DLD1 (cell line): Measurements from ENCODE around the gene SNHG17.
"Not testable (repeated sequence)": the region's sequence is repeated elsewhere in the genome, so short reads cannot be mapped to it uniquely, and the experiment has no call there.

ENCODE experiments used
- in situ Hi-C: cut with HindIII; loops from 2 replicates; pipeline ENCODE4 v1.10.0; 2017; ENCODE audit warnings: low sequenced_read_pairs

SNHG17 gene

DNA sequence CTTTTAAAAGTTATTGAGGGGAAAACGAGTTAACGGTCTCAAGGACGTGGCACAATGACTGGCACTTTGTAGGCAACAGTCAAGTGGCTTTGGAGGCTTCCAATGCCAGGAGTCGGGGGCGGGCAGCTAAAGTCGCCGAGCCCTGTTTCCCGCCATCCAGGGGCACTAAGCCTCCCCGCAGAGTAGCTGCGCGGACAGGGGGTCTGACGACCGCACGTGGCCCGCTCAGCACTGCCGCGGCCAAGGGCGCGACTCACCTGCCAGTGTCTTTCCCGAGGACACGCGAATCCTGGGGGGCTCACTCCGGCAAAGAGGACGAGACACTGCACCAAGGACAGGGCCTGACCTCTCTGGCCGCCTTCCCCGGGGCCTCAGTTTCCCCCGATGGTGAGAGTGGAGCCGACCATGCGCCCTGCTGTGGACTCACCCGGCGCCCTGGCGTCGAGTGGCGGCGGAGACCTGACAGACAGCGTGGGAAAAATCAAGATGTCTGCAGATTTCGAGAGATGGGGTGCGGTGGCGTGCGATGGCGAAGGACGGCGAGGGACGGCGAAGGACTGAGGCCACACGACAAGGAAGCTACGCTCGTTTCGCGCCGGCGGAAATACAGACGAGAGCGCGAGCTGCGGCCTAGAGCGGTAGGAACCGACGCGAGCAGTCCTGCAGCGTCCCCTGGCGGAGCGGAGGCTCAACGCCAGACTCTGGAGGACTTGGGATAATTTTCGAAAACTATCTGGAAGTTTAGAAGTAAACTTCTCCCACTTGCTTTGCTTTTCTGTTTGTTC is at the start of gene SNHG17:
Gene SNHG17, minus strand, starts transcription at position 559 of the 785 bp plus-strand sequence.
- in situ Hi-C loops = no loop called here

DNA sequence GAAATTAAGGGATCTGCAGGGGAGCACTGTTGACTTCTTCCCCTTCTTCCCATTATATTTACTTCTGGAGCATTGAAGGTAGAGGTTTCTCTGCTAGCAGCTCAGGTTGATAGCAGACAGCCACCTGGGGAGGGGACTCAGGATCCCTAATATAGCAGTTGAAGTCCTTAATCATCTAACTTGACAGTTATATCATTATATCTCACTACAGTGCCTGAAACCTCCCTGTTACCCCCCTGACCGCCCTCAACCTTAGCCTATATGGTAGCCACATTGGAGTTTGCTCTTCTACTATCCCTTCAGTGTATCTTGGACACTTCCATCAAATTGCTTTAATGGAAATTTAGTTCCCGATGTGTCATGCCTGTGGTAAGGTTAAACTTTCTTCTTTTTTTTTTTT is 44.5 kb upstream of the SNHG17 start:
- in situ Hi-C loops = no loop called here

DNA sequence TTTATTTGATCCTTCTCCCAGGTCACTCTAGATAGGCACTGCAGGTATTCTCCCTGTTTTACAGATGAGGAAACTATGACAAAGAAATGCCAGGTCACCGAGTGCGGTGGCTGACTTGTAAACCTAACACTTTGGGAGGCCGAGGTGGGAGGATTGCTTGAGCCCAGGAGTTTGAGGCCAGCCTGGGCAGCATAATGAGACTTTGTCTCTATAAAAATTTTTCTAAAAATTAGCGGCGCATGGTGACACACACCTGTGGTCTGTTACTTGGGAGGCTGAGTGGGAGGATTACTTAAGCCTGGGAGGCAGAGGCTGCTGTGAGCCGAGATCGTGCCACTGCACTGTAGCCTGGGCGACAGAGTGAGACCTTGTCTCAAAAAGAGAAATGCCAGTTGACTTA is 42.6 kb upstream of the SNHG17 start:
- in situ Hi-C loops = no loop called here

DNA sequence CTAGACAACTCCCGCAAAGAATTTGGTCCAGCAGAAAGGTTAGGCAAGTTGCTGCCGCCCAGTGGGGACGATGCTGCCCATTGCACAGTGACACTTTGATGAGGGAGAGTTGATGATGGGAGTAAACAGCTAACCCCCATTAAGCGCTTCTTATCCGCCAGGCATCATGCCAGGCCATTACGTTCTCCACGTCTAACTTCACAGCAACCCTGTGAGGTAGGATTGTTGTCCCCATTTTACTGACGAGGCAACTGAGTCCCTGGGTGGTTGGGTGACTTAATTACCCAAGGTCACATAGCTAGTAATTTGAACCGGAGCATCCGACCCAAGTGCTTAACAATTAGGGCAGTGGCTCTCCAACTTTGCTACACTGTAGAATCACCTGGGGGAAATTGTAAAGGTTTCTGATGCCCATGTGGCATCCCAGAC is 38.3 kb upstream of the SNHG17 start:
- in situ Hi-C loops = no loop called here

DNA sequence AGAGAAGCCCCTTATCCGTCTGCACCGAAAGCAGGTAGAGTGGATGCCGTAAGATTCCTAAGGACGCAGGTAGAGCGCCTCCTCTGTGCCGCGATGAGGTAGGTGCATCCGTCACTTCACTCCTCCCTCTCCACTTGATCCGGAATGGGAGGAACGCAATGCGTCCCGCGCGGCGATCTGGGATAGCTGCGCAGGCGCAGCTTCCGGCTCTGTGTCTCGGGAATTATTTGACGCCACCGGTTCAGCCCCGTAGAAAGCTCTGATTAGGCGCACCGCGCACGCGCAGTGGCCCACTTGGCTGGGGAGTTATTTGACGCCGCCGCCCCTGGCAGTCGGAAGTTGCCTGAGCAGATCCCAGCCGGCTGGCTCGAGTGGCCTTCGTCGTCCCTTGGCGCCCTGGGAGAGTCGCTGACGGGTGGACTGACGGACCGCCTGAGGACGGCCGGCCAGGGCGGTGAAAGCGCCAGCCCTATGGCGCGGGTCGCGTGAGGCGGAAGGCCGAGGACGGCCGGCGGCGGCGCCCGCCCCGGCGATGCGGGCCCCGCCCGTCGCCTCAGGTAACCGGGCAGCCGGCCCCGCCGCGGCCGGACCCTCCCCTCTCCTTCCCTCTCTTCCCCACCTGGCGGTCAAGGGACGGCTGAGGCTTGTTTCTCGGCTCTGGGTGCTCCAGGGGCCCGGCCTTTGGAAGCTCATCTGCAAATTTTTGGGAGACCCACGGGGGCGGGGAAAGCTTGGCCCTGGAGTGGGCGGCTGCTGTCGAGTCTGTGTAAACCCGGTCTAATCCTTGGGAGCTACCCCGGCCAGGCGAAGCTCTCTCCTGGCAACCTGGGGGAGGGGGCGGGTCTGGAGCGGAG is 37.6 kb upstream of the SNHG17 start, which contains the start of gene RALGAPB:
Gene RALGAPB, plus strand, starts transcription at position 331 of the 854 bp plus-strand sequence. CDS start 15,590 bp downstream, outside the sequence.
- in situ Hi-C loops = no loop called here

DNA sequence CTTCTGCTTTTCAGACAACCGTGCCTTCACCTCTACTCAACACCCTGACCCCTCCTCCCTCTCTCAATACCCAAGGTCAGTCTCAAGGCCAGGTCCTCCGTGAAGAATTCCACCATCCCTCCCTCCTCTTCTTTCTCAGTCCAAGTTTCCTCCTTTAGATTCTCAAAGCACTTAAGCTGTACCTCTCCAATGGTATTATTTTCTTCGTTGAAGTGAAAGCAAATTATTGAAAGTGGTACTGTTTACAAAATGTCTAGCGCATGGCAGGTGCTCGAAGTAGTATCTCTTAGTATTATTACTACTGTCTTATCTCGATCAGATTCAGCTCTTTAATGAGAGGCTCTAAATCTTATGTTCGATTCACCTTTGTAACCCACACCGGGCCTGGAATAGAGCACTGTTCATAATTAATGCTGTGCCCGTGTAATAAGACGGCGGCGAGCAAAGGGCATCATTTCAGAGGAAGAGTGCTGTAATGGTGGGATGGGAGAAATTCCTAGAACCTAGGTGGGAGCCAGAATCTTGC is 36.9 kb upstream of the SNHG17 start:
- in situ Hi-C loops = no loop called here

DNA sequence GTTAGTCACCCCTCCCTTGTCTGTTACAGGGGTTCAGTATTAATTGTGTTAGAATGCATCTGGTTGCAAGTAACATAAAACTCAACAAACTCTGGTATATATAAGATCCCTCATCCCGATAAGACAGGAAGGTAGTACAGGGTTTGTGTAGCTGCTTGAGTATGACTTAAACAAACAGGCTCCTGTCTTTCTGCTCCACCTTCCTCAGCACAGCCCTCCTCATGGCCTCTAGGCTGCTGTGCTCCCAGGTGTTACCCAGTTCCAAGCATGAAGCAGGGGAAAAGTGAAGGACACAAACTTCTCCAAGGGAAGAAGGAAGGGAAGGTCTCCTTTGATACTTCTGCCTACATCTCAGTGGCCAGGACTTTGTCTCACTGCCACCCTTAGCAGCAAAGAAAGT is 36.1 kb upstream of the SNHG17 start:
- in situ Hi-C loops = no loop called here

DNA sequence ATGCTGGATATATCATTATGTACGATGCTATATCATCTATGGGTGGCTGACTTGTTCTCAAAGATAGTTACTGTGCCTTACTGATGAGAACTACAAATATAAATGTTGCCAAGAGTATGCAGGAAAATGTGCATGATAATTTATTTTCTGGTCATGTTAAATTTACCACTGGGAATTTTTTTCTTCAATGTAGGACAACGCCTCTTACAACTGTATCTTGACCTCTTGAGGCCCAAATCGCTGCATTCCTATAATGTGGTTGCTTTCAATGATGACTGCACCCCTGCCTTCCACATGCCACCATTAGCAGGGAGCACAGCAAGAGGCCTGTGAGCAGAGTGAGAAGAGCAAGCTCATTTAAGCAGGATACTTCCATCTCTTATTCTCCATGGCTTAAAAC is 31.9 kb upstream of the SNHG17 start:
- in situ Hi-C loops = no loop called here

DNA sequence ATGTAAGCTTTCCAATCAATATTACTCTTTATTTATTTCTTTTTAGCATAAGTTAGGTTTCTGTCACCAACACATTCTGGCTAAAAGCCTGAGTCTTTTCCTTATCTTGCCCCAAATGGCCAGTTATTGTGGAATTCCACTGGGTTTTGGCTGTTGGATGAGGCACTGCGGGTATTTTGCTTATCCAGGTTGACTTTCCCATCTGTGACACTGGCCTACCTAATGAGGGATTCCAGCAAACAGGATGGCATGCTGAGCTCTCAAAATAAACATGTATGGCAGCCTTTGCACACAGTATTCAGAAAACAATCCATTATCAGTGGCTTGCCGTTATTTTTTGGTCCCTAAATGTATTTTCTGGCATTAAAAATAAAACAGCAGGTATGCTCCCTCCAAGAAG is 31.0 kb upstream of the SNHG17 start:
- in situ Hi-C loops = no loop called here

DNA sequence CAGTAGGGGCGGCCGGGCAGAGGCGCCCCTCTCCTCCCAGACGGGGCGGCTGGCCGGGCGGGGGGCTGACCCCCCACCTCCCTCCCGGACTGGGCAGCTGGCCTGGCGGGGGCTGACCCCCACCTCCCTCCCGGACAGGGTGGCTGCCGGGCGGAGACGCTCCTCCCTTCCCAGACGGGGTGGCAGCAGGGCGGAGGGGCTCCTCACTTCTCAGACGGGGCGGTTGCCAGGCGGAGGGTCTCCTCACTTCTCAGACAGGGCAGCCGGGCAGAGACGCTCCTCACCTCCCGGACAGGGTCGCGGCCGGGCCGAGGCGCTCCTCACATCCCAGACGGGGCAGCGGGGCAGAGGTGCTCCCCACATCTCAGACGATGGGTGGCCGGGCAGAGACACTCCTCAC is 26.4 kb upstream of the SNHG17 start:
- in situ Hi-C loops = not testable (repeated sequence)

DNA sequence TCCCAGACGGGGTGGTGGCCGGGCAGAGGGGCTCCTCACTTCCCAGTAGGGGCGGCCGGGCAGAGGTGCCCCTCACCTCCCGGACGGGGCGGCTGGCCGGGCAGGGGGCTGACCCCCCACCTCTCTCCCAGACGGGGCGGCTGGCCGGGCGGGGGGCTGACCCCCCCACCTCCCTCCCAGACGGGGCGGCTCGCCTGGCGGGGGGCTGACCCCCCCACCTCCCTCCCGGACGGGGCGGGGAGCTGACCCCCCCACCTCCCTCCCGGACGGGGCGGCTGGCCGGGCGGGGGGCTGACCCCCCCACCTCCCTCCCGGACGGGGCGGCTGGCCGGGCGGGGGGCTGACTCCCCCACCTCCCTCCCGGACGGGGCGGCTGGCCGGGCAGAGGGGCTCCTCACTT is 26.0 kb upstream of the SNHG17 start:
- in situ Hi-C loops = not testable (repeated sequence)

DNA sequence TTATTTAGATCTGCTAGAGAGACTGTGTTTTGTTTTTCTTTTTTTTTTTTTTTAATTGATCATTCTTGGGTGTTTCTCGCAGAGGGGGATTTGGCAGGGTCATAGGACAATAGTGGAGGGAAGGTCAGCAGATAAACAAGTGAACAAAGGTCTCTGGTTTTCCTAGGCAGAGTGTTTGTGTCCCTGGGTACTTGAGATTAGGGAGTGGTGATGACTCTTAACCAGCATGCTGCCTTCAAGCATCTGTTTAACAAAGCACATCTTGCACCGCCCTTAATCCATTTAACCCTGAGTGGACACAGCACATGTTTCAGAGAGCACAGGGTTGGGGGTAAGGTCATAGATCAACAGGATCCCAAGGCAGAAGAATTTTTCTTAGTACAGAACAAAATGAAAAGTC is 25.5 kb upstream of the SNHG17 start:
- in situ Hi-C loops = not testable (repeated sequence)

DNA sequence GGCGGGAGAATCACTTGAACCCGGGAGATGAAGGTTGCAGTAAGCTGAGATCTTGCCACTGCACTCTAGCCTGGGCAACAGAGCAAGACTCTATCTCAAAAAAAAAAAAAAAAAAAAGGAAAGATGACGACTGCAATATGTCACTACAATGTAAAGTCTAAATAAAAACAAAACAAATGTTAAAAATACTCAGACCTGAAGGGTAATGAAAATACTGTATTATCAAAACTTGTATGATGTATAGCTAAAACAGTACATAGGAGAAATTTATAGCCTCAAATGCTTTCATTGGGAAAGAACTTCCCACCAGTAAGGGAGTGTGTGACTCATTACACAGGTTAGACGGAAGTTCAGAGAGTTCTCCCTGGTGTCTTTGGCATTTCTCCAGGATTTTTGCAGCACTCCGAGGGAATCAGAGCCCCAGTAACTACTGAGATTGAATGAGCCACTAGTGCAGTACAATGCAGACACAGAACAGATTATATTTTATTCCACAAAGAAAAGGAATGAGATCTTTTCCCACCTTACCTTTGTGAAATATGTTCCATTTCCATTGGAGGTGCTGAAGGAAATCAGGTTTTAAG is 25.0 kb upstream of the SNHG17 start:
- in situ Hi-C loops = no loop called here

DNA sequence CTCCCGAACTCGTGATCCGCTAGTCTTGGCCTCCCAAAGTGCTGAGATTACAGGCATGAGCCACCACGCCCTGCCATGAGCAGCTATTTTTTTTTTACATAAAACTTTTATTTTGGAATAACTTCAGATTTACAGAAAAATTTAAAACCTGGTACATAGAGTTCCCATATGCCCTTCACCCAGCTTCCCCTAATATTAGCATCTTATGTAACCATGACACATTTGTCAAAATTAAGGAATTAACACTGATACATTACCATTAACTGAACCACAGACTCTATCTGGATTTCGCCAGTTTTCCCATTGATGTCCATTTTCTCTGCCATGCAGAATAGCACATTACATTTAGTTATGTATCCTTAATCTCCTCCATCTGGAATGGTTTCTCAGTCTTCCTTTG is 23.2 kb upstream of the SNHG17 start:
- in situ Hi-C loops = no loop called here

DNA sequence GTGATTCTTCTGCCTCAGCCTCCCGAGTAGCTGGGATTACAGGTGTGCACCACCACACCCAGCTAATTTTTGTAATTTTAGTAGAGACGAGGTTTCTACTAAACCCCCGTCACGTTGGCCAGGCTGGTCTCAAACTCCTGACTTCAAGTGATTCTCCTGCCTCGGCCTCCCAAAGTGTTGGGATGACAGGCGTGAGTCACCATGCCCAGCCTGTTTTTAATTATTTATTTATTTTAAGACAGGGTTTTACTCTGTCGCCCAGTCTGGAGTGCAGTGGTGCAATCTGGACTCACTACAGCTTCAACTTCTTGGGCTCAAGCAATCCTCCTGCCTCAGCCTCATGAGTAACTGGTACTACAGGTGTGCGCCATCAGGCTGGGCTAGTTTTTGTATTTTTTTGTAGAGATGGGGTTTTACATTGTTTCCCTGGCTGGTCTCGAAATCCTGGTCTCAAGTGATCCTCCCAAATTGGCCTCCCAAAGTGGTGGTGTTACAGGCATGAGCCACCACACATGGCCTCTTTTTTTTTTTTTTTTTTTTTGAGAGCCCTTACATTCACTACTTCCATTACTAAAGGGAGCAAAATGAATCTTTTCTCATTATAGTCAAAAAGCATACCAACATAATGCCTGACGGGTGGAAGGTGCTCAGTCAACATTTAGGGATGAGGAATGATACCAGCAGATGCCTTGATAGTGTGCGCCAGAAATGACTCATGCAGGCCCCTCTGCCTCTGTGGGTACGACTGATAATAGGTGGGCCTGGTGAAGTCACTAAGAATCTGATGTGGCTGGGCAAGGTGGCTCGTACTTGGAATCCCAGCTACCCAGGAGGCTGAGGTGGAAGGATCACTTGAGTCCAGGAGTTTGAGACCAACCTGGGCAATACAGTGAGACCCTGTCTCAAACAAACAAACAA is 19.7 kb upstream of the SNHG17 start:
- in situ Hi-C loops = no loop called here

DNA sequence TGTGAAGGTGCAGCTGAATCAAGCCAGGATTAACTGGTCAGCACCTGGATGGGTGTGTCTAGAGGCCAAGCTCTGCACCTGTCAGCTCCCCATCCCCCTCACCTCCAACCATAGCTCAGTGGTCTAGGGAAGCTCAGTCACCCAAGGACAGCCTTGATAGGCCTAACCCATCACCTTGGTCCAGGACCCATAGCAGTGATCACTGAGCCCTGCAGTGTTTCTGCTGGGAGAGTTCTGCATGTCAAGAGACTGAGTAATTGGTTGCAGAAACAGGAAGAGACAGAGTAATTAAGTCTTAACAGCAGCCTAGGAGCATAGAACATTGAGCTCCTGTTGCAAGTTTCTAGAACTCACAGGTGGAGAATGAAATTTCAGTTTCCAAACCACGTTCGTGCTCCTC is 18.8 kb upstream of the SNHG17 start:
- in situ Hi-C loops = no loop called here

DNA sequence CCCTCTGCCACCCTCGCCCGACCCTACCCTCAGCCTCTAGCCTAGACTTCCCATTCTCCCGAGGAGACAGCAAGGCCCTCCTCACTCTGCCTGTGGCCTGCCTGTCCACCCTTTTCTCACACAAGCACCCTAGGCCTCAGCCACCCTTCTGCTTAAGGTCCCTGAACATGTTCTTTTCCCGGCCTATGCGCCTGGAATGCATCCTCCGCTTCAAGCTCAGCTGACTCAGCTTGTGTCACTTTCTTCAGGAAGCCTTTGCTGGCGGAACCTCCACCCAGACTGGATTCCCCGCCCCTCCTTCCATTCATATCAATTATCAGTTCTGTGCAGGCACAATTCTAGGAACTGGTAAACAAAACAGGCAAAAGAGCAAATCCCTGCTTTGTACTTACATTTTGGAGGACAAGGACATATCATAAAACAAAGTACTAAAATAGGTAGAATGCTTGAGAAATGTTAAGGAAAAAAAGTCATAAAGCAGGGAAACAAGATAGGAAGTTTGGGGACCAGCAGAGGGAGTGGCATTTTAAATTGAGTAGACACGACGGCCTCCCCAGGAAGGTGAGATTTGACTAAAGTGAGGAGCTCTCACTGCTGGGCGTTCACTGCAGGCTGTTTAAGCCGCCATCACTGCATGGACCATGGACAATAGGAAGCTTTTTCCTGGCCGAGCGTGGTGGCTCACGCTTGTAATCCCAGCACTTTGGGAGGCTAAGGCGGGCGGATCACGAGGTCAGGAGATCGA is 17.9 kb upstream of the SNHG17 start:
- in situ Hi-C loops = no loop called here

DNA sequence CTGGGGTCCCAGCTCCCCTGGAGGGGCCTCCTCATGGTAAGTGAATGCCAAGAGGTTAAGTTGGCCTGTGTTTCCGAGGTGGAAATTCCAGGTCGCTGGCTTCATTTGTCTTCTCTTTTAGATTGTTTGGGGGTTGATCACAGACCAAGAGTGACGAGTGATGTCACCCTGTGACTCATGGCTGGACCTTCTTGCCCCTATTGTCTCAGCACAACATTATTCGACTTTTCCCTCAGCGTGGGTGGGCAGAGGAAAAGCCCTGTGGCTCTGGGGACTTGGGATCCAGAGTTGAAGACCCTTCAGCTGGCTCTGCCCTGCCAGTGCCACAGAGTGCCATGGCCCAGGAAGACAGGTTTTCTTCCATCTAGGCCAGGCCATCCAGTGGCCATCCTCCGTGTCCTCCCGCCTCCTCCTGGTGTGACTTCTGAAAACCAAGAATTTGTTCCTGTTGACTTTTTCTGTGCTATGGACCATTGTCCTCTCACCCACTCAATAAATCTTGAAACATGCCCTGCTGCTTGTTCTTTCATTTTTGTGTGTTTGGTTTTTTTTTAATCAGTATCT is 15.4 kb upstream of the SNHG17 start:
- in situ Hi-C loops = no loop called here

DNA sequence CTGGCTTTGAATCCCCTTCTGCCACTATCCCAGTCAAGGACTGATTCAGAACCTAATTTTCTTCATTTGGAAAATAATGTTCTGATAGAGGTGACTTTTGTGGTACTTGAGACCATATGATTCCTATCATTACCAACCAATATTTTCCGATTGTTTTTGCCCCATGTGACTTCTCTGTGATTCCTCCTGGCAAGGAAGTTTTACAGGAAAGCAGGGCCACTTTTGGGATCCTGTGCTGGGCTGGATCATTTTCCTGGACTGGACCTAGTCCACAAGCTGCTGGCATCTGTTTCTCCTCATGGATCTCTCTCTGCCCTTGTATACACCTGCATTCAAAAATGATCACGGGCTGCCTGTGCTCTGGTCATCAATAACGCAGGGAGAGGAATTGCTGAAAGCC is 13.9 kb upstream of the SNHG17 start:
- in situ Hi-C loops = no loop called here
